ENCODE data around the gene ADAMTSL3.

ADAMTSL3 gene

DNA sequence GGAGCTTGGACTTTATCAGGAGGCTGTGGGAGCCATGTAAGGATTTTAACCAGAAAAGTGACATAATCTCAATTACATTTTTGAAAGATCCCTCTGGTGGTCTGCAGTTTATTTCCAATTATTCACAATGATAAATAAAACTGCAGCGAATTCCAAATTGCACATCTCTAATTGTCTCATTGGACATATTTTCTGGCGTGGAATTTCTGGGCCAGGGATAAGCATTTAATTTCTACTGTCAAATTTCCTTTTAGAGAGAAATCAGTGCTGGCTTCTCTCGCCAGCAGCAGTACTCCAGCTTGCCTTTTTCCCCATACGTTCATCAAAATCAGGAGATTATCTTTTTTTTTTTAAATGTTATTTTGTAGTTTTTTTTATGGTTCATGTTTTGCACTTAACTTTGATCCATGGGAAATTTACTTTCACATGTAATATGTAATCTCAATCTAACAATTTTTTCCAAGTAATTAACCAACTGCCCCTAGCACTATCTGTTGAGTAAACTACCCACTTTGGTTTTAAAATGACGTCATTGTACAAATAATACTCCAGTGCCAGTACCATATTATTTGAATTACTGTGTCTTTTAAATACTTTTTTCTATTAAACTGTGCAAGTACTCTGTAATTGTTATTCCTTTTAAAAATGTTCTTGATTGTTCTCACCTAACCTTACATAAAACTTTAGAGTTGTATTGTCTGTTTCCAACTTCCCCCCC lies 251.8 kb downstream of the ADAMTSL3 start:
- Histone ChIP-seq H3K27me3 (ENCODE audit: insufficient read depth, poor library complexity, severe bottlenecking) (no peaks in the 10 kb centered on the region), H3K4me3 (ENCODE audit: severe bottlenecking) (no peak overlapping the region), H3K27ac (ENCODE audit: poor library complexity, severe bottlenecking) (no peak overlapping the region), H3K36me3 (ENCODE audit: low read depth) (no peaks in the 10 kb centered on the region), H3K9me3 (ENCODE audit: severe bottlenecking) (no peaks in the 10 kb centered on the region), H3K4me1 (ENCODE audit: insufficient read depth, poor library complexity, severe bottlenecking) (no peaks in the 10 kb centered on the region)
- ATAC-seq (ENCODE audit: low read depth), result no peak
- DNase-seq (ENCODE audit: low spot score), result no peak
- TF ChIP-seq, protein P1, sequence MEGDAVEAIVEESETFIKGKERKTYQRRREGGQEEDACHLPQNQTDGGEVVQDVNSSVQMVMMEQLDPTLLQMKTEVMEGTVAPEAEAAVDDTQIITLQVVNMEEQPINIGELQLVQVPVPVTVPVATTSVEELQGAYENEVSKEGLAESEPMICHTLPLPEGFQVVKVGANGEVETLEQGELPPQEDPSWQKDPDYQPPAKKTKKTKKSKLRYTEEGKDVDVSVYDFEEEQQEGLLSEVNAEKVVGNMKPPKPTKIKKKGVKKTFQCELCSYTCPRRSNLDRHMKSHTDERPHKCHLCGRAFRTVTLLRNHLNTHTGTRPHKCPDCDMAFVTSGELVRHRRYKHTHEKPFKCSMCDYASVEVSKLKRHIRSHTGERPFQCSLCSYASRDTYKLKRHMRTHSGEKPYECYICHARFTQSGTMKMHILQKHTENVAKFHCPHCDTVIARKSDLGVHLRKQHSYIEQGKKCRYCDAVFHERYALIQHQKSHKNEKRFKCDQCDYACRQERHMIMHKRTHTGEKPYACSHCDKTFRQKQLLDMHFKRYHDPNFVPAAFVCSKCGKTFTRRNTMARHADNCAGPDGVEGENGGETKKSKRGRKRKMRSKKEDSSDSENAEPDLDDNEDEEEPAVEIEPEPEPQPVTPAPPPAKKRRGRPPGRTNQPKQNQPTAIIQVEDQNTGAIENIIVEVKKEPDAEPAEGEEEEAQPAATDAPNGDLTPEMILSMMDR (IDR thresholded peaks at IDR 0.05; ENCODE audit: poor library complexity, severe bottlenecking), result no peak

DNA sequence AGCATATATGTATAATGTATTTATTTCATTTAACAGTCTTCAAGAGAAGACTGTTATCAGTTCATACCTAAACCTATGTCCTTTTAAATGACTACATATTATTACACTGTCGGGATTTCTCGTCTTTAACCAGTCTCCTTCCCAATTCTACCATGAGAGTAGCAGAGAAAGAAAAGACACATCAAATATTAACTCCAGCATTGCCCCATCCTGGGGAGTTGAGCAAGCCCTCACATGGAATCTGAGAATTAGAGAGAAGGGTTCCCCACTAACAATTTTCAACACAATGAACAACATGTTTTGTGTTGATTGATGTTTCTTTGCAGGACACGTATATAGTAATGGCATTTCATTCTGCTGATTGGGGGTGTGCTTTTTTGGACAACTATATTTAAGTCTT lies 257.4 kb downstream of the ADAMTSL3 start:
- Histone ChIP-seq H3K36me3 (ENCODE audit: low read depth) (no peaks in the 10 kb centered on the region), H3K9me3 (ENCODE audit: severe bottlenecking) (no peaks in the 10 kb centered on the region), H3K27ac (ENCODE audit: poor library complexity, severe bottlenecking) (no peak overlapping the region), H3K4me3 (ENCODE audit: severe bottlenecking) (no peak overlapping the region), H3K4me1 (ENCODE audit: insufficient read depth, poor library complexity, severe bottlenecking) (no peaks in the 10 kb centered on the region), H3K27me3 (ENCODE audit: insufficient read depth, poor library complexity, severe bottlenecking) (no peaks in the 10 kb centered on the region)
- no peak for ATAC-seq (ENCODE audit: low read depth)
- TF ChIP-seq, protein P1 (IDR thresholded peaks at IDR 0.05; ENCODE audit: poor library complexity, severe bottlenecking), result no peak
- DNase-seq (ENCODE audit: low spot score), result no peak

DNA sequence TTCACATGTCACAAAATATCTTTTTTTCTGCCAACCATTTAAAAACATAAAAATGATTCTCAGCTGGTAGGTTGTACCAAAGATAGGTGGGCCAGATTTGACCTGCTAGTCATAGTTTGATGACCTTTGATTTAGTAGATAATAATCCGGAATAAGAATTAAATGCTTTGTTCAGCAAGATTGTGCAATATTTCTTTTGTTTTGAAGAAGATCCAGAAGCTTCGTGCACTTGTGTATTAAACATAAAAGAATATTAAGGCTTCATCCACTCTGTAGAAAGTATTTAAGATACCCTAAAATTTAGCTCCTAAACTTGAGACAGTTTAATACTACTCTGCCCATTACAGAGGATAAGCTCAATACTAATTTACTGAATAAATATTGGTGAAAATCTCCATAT lies 258.4 kb downstream of the ADAMTSL3 start:
- TF ChIP-seq, protein P1 (IDR thresholded peaks at IDR 0.05; ENCODE audit: poor library complexity, severe bottlenecking), result no peak
- Histone ChIP-seq H3K4me3 (ENCODE audit: severe bottlenecking) (no peak overlapping the region), H3K36me3 (ENCODE audit: low read depth) (no peaks in the 10 kb centered on the region), H3K27ac (ENCODE audit: poor library complexity, severe bottlenecking) (no peak overlapping the region), H3K9me3 (ENCODE audit: severe bottlenecking) (no peaks in the 10 kb centered on the region), H3K4me1 (ENCODE audit: insufficient read depth, poor library complexity, severe bottlenecking) (no peaks in the 10 kb centered on the region), H3K27me3 (ENCODE audit: insufficient read depth, poor library complexity, severe bottlenecking) (no peaks in the 10 kb centered on the region)
- no peak for DNase-seq (ENCODE audit: low spot score)
- no peak for ATAC-seq (ENCODE audit: low read depth)

DNA sequence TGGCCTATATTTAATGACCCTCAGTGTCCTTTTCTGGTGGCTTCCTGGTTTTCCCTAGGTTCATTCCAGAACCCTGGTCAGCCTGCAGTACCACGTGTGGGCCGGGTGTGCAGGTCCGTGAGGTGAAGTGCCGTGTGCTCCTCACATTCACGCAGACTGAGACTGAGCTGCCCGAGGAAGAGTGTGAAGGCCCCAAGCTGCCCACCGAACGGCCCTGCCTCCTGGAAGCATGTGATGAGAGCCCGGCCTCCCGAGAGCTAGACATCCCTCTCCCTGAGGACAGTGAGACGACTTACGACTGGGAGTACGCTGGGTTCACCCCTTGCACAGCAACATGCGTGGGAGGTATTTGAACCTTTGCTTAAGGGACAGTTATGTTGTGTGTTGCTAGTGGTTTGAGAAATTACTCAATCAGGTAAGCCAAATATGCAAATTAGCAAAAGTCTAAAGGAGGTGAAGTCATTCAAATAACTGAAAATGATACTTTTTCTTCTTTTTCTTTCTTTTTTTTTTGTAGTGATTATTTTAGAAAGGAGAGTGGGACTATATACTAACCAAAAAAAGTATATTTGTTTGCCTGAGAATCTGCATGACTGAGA lies 259.2 kb downstream of the ADAMTSL3 start:
- ATAC-seq (ENCODE audit: low read depth), result no peak
- H3K4me1 ChIP-seq (ENCODE audit: insufficient read depth, poor library complexity, severe bottlenecking), result no peaks in the 10 kb centered on the region
- TF ChIP-seq, protein P1 (IDR thresholded peaks at IDR 0.05; ENCODE audit: poor library complexity, severe bottlenecking), result no peak
- H3K27me3 ChIP-seq (ENCODE audit: insufficient read depth, poor library complexity, severe bottlenecking), result no peaks in the 10 kb centered on the region
- H3K4me3 ChIP-seq (ENCODE audit: severe bottlenecking), result no peak overlapping the region
- no peaks in the 10 kb centered on the region for H3K36me3 ChIP-seq (ENCODE audit: low read depth)
- no peak overlapping the region for H3K27ac ChIP-seq (ENCODE audit: poor library complexity, severe bottlenecking)
- DNase-seq (ENCODE audit: low spot score), result peak; percentile 63
- no peaks in the 10 kb centered on the region for H3K9me3 ChIP-seq (ENCODE audit: severe bottlenecking)

DNA sequence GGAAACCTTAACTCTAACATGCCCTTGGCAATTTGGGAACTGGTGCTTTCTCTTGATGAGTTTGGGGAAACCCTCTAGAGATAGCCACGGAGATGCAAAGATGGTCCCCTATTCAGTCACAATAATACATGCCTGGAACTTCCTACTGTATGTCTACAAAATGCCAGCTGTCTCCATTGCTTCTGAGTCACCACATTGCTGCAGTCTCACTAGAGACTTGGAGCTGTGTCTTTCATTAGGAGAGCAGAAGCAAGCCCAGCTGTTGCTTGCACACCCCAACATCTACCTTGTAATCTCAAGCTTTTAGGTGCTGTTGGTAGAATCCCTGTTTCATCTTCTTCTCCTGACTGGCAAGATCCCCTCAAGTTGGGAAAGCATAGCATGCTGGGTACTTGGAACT lies 261.0 kb downstream of the ADAMTSL3 start:
- Histone ChIP-seq H3K36me3 (ENCODE audit: low read depth) (no peaks in the 10 kb centered on the region), H3K9me3 (ENCODE audit: severe bottlenecking) (no peaks in the 10 kb centered on the region), H3K27ac (ENCODE audit: poor library complexity, severe bottlenecking) (no peak overlapping the region), H3K4me1 (ENCODE audit: insufficient read depth, poor library complexity, severe bottlenecking) (no peaks in the 10 kb centered on the region), H3K27me3 (ENCODE audit: insufficient read depth, poor library complexity, severe bottlenecking) (no peaks in the 10 kb centered on the region), H3K4me3 (ENCODE audit: severe bottlenecking) (no peak overlapping the region)
- ATAC-seq (ENCODE audit: low read depth) (no peak), DNase-seq (ENCODE audit: low spot score) (no peak)
- TF ChIP-seq, protein P1 (IDR thresholded peaks at IDR 0.05; ENCODE audit: poor library complexity, severe bottlenecking), result no peak
